GM21717 (cell line): ENCODE data around the gene TFF2.

Experiments used
- ATAC-seq: cut with Tn5 transposase; IDR thresholded peaks from one replicate; pipeline ENCODE4 v1.9.1; 2021; ENCODE audit warnings: mild to moderate bottlenecking, moderate library complexity; ENCODE audit not compliant: unreplicated experiment

TFF2 gene

DNA sequence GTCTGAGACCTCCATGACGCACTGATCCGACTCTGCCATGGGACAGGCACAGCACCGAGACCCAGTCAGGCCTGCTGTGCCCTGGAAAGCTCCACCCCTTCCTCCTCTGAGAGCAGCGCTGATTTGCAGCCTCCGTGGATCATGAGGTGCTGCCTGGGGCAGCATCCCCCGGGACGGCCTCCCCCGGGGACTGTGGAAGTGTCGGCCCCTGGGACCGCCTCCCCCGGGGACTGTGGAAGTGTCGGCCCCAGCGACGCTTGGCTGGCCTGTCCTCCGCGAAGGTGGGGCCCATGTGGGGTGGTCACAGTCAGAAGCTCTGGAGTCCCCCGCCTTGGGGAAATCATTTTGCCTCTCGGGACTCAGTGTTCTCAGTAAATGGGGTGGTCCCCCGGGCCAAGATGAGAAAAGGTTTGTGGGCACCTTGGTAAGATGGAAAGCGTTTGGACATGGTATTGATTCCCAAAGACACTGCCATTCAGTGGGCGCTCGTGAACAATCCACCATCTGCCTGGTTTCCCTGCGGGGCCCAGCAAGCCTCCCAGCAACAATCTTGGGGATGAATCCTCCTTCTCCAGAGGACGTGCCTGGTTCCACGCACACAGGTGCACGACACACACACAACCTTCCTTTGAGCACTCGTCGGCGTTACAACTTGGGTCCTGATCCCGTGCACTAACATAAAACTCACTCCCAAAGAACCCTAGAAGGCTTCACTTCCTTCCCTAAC lies 3.0 kb downstream of the TFF2 start:
- ATAC-seq = no peak

DNA sequence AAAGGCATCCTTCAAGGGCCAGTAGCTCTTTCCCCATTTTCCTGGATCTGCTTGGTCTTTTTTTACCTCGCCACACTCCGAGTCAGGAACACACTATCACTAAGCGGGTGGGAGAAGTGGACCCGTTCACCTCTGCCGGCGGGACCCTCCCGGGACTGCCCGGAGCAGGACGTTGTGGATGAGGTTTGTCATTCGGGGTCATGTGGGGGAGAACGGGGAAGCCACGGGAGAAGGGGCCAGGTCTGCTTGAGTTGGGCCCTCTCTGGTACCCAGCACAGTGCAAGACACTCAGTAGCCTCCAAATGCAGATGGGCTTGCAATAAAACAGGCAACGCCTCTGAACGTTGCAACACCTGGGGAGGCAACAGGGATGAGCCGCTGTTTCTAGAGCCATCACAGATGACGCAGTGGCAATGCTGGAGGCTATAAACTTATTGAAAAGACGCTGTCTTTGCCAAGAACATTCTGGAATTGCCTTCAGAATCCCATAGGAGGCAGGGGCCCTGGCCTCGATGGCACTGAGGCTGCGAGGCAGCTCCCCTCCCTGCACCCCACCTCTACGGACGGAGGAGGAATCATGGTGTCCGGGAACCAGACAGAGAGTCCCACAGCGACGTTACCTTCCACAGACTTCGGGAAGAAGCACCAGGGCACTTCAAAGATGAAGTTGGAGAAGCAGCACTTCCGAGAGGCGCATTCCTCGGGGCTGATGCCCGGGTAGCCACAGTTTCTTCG lies 3.8 kb downstream of the TFF2 start:
- no peak for ATAC-seq

- no peak for ATAC-seq
Observed at GRCh38 chr21:42346441-42346840, 4.4 kb downstream of the TFF2 start.

- no peak for ATAC-seq
Observed at GRCh38 chr21:42344631-42345030, 6.2 kb downstream of the TFF2 start.

DNA sequence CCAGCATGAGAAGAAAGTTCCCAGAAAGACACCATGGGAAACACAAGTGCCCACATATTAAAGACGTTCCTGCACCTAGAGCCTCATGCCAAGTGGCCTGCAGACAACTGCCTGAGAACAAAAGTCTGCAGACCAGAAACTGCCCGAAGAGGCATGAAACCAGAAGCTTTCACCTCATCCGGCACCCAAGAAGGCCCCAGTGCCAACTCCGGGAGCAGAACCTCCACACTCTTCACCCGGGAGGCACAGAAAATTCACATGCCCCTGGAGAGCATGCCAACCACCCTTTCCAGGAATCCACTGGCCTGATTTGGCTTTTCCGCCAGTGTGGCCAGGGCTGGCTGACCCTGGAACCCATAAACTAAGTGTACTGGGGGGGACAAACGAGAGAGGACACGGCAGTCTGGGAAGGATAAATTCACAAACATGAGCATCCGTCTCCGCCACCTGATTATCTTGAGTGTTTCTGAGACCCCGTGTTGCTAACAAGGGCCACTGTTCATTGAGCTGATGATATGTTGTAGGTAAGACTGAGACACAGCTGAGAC lies 6.8 kb downstream of the TFF2 start:
- no peak for ATAC-seq

DNA sequence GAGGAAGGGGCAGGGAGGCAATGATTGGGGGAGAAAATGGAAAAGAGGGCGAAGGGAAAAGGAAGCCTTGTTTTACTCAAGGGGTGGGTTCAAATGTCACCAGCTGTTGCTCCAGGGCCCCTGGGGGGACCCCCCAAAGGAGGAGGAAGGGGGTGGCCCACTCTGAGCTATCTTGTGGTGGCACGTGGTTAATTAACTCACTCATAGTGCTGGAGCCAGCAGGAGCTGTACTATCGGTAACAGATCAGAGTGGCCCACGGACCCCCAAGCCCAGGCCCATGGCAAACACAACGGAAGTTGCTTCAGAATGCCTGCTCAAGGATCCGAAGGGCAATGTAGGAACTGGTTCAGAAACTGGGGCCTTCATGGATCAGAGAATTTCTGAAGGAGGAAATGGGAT lies 7.2 kb downstream of the TFF2 start:
- no peak for ATAC-seq

DNA sequence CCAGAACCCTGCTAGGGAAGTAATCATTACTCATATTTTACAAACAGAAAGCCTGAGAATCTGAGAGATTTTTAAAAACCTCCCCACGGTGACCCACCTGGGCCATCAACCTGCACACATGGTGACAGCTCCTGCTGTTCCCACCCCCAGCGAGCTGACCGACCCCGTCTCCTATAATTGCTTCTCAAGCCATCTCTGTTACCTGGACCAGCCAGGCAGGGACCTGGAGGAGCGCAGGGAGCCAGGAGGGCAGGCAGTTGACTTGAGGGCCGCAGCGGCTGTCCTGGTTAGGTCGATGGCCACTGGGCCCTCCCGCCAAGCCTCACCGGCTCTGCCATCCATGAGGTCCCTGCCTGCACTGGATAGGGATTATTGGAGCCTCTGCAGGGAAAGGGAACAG lies 7.7 kb downstream of the TFF2 start:
- no peak for ATAC-seq

DNA sequence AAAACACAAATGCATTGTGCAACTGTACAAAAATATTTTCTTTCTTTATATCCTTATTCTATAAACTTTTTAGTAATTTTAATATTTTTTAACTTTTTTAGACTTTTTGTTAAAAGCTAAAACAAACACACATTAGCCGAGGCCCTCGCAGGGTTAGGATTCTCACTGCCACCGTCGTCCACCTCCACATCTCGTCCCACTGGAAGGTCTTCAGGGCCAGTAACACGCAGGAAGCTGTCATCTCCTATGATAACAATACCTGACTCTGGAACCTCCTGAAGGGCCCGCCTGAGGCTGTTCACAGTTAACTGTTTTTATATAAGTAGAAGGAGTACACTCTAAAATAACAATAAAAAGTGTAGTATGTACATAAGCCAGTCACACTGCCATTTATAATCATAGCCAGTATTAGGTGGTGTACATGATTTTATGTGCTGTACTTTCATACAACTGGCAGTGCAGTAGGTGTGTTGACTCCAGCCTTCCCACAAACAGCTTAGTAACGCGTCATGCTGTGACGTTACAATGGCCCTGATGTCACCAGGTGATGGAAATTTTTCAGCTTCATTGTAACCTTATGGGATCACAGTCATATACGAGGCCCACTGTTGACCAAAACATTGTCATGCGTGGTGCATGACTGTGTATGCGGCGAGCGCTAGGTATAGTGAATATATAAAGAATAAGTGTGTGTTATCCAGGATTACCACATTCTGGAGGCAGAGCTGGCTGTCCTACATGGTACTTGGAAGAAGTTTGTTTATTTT lies 8.8 kb downstream of the TFF2 start:
- no peak for ATAC-seq

DNA sequence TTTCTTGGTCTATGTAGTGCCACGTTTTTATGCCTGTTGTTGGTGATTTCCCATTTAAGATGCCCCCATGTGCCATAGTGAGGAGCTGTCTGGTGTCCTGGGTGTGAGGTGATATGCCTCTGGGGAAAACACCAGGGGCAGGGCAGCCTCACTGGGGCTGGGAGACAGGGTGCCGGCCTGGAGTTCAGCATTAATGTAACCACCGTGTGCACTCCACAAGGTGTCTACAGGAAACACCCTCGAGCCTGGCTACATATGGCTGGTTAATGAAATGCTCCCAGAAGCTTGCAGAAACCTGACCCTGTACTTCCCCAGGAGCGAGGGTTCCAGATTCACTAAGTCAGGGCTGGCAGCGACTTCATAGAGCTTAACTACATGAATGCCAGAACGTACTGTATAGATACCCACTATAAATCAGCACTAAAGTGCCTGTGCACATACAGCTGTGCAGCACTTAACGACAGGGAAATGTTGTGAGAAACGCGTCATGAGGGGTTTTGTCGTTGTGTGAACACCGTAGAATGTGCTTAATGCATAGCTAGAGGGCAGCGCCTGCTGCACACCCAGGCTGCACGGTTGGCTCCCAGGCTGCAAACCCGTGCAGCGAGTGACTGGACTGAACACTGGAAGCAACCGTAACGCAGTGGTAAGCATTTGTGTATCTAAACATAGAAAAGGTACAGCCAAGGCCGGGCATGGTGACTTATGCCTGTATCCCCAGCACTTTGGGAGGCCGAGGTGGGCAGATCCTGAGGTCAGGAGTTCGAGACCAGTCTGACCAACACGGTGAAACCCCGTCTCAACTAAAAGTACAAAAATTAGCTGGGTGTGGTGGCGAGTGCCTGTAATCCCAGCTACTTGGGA lies 10.4 kb downstream of the TFF2 start:
- no peak for ATAC-seq

DNA sequence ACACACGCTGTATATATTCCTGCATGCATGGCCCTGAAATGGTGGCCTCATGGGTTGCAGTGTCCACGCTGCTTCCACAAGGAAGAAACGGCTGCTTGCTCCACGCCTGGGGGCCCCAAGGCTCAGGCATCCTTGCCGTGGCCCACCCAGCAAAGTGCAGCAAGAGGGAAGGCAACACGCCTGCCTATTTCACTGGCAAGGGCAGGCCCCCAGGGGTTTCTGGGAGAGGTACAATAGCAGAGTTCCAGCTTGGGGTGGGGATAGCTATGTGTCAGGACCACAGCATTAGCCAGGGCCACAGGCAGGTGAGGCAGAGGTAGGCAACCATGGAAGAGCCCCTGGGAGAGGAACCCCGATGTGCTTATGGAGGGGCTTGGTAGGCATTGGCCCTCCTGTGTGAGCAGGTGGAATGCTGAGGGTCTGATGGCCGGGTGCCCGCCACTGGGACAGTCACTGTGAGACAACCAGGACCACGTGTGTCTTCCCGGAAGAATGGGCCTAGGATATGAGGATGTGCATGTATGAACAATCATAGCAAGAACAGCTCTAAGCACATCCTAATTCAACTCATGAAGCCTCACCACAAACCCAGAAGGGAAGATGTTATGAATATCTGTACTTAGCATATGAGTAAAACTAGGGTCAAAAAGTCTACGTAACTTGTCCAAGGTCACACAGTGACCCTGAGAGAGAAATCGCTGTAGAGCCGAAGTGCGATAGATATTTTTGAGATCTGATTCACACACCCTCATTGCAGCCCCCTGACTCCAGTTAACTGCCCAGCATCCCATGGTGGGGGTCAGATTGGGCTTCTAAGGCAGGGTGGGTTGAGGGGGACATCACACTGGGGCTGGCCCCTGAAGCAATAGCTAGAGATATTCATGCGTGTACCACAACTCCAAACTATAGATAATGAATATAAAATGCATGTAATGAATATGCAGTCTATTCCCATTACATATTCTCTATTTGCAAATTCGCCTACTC lies 11.8 kb downstream of the TFF2 start:
- ATAC-seq = no peak

DNA sequence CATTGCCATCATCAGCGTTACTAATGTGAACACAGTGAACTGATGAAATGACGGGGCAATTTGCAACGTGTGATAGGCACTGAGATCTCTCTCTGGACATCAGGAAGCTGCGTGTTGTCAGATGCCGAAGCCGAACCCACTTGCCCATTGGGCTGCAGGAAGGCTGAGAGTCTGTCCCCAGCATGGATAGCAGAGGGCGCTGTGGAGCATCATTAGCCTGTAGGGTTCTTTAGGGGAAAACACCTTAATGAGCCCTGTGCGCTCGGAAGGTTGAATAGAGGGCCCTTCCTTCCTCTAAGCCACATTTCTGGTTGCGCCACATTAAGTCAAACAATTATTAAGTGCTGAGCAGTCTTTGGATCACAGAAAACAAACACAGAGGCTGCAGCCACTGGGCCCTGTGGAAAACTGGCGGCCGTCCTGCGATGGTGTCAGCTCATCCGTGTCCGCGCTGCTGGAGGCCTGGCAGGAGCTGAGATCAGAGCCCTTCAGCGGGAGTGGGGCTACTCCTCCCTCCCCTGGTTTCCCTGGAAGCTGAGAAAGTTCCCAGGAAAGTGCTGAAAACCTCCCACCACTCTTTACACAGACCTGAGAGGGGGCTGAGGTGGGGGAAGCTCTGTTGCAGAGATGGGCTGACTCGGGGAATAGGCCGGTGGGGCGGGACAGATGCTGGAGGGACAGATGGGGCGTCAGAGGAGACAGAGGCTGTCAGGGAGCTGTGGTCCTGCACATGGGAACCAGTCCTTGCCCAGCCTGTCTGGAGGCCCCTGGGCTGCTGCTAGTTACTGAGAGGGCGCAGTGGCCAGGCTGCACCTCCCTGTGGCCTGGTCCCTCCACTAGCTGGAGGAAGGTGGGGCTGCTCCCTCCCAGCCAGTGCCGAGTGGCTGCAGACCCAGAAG lies 12.7 kb downstream of the TFF2 start:
- no peak for ATAC-seq

DNA sequence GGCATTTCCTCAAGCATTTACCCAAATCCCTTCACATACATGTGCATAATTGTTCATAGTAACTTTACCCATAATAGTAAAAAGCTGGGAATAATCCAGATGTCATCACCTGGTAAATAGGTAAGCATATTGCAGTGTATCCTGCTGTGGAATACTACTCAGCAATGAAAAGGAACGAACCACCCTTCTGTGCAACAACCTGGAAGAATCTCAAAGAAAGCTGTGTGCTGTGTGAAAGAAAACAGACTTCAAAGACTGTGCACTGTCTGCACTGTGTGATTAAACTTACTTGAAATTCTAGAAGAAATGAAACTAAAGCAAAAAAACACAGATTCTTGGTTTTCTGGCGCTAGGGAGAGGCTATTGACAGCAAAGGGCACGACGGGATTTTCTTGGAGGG lies 13.5 kb downstream of the TFF2 start:
- no peak for ATAC-seq

GRCh38 chr21:42336054-42336453 lies 14.7 kb downstream of the TFF2 start:
- ATAC-seq = no peak

GRCh38 chr21:42332557-42333317 lies 18.1 kb downstream of the TFF2 start:
- ATAC-seq = no peak

DNA sequence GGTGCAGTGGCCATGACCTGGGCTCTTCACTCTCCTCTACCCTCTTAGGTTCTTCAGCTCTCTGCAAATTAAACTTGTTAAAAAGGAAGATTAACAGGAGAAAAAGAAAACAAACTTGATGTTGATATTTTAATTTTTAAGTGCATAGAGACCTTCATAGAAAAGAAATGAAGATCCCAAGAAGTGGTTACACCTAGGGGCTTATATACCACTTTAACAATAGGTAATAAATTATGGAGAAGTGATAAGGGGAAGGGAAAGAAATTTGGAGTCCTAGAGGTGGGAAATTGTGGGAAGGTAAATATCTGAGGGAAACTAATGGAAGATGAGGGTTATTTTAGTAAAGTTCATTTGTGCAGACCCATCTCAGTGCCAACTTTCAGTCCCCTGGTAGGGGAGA lies 19.1 kb downstream of the TFF2 start:
- no peak for ATAC-seq

GRCh38 chr21:42330380-42331371 lies 20.1 kb downstream of the TFF2 start:
- no peak for ATAC-seq
